Keratinocyte (primary cell): ENCODE data around the gene CKLF. TPM values are rescaled to one million over a fixed set of nuclear protein-coding genes. Genes with fewer than 3 reads are reported as not detected.

Experiments
- DNase-seq: peaks from one replicate; pipeline ENCODE4 v3.0.0-alpha.2; 2011; ENCODE audit warnings: low read depth, missing footprints, low spot score
- FAIRE-seq: peaks from 2 replicates; lab custom pipeline; 2011; peaks lifted over from hg19 to GRCh38; lab: Jason Lieb, UNC
- H2AFZ ChIP-seq: 2 replicates; pipeline ENCODE4 v1.6.0; 2012; ENCODE audit warnings: low read length, control low read depth, inconsistent platforms; ENCODE audit not compliant: control insufficient read depth
- H3K27ac ChIP-seq: 2 replicates; pipeline ENCODE4 v1.5.1; 2011; ENCODE audit warnings: low read length; ENCODE audit not compliant: control insufficient read depth, insufficient read depth
- H3K27me3 ChIP-seq: 3 replicates; pipeline ENCODE4 v1.6.0; 2011; ENCODE audit warnings: low read length; ENCODE audit not compliant: control insufficient read depth, insufficient read depth; ENCODE audit errors: extremely low read depth
- H3K36me3 ChIP-seq, 2 experiments: 2 replicates in 1 of 2; 3 replicates in 1 of 2; pipeline ENCODE4 v1.5.1; 2011; ENCODE audit warnings: low read length in 2 of 2, mild to moderate bottlenecking in 1 of 2; ENCODE audit not compliant: control insufficient read depth in 2 of 2, insufficient read depth in 2 of 2; ENCODE audit errors: extremely low read depth in 1 of 2
- H3K4me1 ChIP-seq: 3 replicates; pipeline ENCODE4 v1.5.1; 2011; ENCODE audit warnings: low read length; ENCODE audit not compliant: control insufficient read depth, insufficient read depth; ENCODE audit errors: extremely low read depth
- H3K4me2 ChIP-seq: 3 replicates; pipeline ENCODE4 v1.6.0; 2011; ENCODE audit warnings: low read depth, low read length; ENCODE audit not compliant: control insufficient read depth, insufficient read depth; ENCODE audit errors: extremely low read depth
- H3K4me3 ChIP-seq, 3 experiments: fragments of 200-600 bp in 1 of 3; sonication (generic) in 1 of 3; 2 replicates in 2 of 3; 3 replicates in 1 of 3; pipeline ENCODE4 v1.5.1; 2011 to 2016; ENCODE audit warnings: low read length in 3 of 3, mild to moderate bottlenecking in 3 of 3, control low read depth in 2 of 3, inconsistent platforms in 1 of 3, low read depth in 1 of 3, mixed read lengths in 1 of 3, mixed run types in 1 of 3, moderate library complexity in 1 of 3; ENCODE audit not compliant: control insufficient read depth in 2 of 3, insufficient read depth in 2 of 3; ENCODE audit errors: extremely low read depth in 1 of 3
- H3K79me2 ChIP-seq: 2 replicates; pipeline ENCODE4 v1.6.0; 2012; ENCODE audit warnings: low read length; ENCODE audit not compliant: control insufficient read depth, insufficient read depth
- H3K9ac ChIP-seq: 3 replicates; pipeline ENCODE4 v1.6.0; 2011; ENCODE audit warnings: low read length; ENCODE audit not compliant: control insufficient read depth, insufficient read depth; ENCODE audit errors: extremely low read depth
- H3K9me1 ChIP-seq: 3 replicates; pipeline ENCODE4 v1.6.0; 2011; ENCODE audit warnings: low read length; ENCODE audit not compliant: control insufficient read depth, insufficient read depth; ENCODE audit errors: extremely low read depth
- H3K9me3 ChIP-seq: 2 replicates; pipeline ENCODE4 v1.5.1; 2012; ENCODE audit warnings: low read depth, low read length; ENCODE audit not compliant: control insufficient read depth
- H4K20me1 ChIP-seq: 3 replicates; pipeline ENCODE4 v1.6.0; 2011; ENCODE audit warnings: low read length; ENCODE audit not compliant: control insufficient read depth, insufficient read depth; ENCODE audit errors: extremely low read depth
- EZH2 ChIP-seq: IDR thresholded peaks from one replicate; pipeline ENCODE4 v1.6.1; 2012; ENCODE audit warnings: inconsistent platforms, mild to moderate bottlenecking, low read length, moderate library complexity
- dilution Hi-C: fragments of 300-500 bp; cut with MboI; formaldehyde crosslinking; loops from one replicate; pipeline ENCODE4 v1.7.0; 2020; ENCODE audit warnings: low sequenced_read_pairs; ENCODE audit not compliant: extremely low pct_ligation_motif_present
- polyA plus RNA-seq, 5 experiments: library from polyadenylated mRNA; depleted of rRNA in 3 of 5; stranded (reverse) in 3 of 5; stranded (forward) in 1 of 5; unstranded in 1 of 5; fragments of >200 nt; gene quantifications; 1 replicate in 1 of 5; 2 replicates in 3 of 5; 3 replicates in 1 of 5; pipeline versions ENCODE4 v1.2.1 to v1.2.3, GENCODE V29; 2011 to 2012; ENCODE audit warnings: missing spikeins in 2 of 5, low read depth in 1 of 5, low replicate concordance in 1 of 5
- TF ChIP-seq, protein P1 (sequence below), 3 experiments: IDR thresholded peaks in 1 of 3; conservative IDR thresholded peaks in 1 of 3; optimal IDR thresholded peaks in 1 of 3; 2 replicates in 2 of 3; 3 replicates in 1 of 3; pipeline versions ENCODE3 to v1.5.1; 2011; ENCODE audit warnings: low read length in 3 of 3, mild to moderate bottlenecking in 3 of 3, moderate library complexity in 2 of 3, control low read depth in 1 of 3, inconsistent platforms in 1 of 3; ENCODE audit not compliant: insufficient read depth in 2 of 3; ENCODE audit errors: extremely low read depth in 1 of 3

CKLF gene
- polyA plus RNA-seq, 1 donor (not counting 4 experiments of a cell fraction or from before 2014, with no cell fraction given): 38.0 TPM

DNA sequence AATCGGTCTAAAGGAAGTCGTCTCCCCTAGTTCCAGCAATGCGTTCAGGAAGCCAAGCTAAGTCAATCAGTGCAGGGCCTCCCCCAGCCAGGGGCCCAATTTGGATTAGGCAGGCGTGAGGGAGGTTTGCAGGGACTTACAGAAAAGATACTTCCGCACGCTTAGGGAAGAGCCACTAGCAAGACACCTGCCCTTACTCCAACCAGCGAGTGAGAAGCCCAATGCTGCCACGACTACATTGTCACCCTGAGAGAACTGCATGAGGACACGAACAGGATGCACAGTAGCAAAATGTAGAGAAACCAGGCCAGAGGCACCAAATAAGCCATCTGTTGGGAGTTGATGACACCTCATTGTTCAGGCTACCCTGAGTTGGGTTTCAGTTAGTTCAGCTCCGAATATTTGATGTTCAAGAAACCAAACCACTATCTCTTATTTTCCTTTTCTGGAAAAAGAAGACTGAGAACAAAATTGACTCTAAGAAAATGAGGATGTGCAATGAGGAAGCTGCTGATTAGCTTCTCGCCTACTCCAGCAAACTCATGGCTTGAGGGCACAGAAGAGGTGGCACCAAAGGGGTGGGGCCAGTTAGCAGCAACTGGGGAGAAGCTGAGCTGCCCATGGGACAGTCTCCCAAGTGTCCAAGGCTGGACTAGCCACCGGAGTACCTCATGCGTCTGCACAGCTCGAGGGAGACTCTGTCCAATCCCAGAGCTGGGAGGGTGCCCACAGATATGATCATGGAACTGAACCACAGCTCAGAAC lies 31.8 kb upstream of the CKLF start:
- Histone ChIP-seq H3K79me2 (no peaks in the 10 kb centered on the region), H2AFZ (no peak overlapping the region), H3K27ac (no peak overlapping the region), H3K9me1 (peaks cover 3% of the 10 kb centered on the region), H3K36me3 (peaks cover 0 to 1% of the 10 kb centered on the region in 2 experiments), H3K9me3 (no peaks in the 10 kb centered on the region), H3K27me3 (no peaks in the 10 kb centered on the region), H3K9ac (no peak overlapping the region), H3K4me1 (peaks cover 51% of the 10 kb centered on the region), H3K4me2 (no peak overlapping the region), H3K4me3 (no peak overlapping the region), H4K20me1 (no peaks in the 10 kb centered on the region)
- dilution Hi-C loops: no loop called here
- TF ChIP-seq, protein P1, sequence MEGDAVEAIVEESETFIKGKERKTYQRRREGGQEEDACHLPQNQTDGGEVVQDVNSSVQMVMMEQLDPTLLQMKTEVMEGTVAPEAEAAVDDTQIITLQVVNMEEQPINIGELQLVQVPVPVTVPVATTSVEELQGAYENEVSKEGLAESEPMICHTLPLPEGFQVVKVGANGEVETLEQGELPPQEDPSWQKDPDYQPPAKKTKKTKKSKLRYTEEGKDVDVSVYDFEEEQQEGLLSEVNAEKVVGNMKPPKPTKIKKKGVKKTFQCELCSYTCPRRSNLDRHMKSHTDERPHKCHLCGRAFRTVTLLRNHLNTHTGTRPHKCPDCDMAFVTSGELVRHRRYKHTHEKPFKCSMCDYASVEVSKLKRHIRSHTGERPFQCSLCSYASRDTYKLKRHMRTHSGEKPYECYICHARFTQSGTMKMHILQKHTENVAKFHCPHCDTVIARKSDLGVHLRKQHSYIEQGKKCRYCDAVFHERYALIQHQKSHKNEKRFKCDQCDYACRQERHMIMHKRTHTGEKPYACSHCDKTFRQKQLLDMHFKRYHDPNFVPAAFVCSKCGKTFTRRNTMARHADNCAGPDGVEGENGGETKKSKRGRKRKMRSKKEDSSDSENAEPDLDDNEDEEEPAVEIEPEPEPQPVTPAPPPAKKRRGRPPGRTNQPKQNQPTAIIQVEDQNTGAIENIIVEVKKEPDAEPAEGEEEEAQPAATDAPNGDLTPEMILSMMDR (optimal IDR thresholded peaks at IDR 0.05 in 1 of 3, IDR thresholded peaks at IDR 0.05 in 1 of 3, conservative IDR thresholded peaks at IDR 0.05 in 1 of 3; ENCODE audit: extremely low read depth in 1 of 3, insufficient read depth in 2 of 3, low read length in 3 of 3): no peak
- no peak for TF ChIP-seq EZH2
- FAIRE-seq (no peak), DNase-seq (no peak)

DNA sequence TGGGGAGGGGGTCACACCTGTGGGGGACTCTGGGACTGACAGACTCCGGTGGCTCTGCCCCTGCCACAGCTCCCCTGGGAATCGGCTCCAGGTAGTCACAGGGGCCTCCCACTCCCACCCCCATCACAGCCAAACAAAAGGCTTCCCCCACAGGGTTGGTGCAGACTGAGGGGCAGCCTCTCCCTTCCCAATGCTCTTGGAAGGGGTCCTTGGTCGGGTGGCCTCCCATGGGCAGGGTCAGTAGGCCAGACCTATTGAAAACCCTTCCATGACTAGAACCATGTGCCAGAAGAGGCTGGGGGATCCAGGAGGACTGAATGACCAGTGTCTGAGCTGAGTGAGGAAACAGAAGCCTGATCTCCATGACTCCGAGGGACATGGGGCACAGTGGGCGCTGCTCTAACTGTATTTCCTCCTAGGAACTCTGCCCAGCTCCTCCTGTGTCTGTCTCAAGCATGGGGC lies 31.1 kb upstream of the CKLF start:
- Histone ChIP-seq H3K27me3 (no peaks in the 10 kb centered on the region), H3K4me2 (peak overlapping the region; percentile 52), H3K79me2 (no peaks in the 10 kb centered on the region), H3K9me3 (no peaks in the 10 kb centered on the region), H3K27ac (peak overlapping the region; percentile 62), H3K9ac (no peak overlapping the region), H3K36me3 (peaks cover 0 to 1% of the 10 kb centered on the region in 2 experiments), H3K4me3 (no peak overlapping the region), H3K4me1 (peaks cover 45% of the 10 kb centered on the region), H2AFZ (no peak overlapping the region), H4K20me1 (no peaks in the 10 kb centered on the region), H3K9me1 (peaks cover 3% of the 10 kb centered on the region)
- FAIRE-seq (no peak), DNase-seq (no peak)
- TF ChIP-seq, protein P1 (optimal IDR thresholded peaks at IDR 0.05 in 1 of 3, IDR thresholded peaks at IDR 0.05 in 1 of 3, conservative IDR thresholded peaks at IDR 0.05 in 1 of 3; ENCODE audit: extremely low read depth in 1 of 3, insufficient read depth in 2 of 3, low read length in 3 of 3): no peak
- no peak for TF ChIP-seq EZH2
- dilution Hi-C loops: no loop called here
